IPS-15b (cell line): ENCODE results near the gene CDH23.

ENCODE experiments used
- H3K27me3 ChIP-seq: one replicate; pipeline ENCODE4 v1.6.1; 2013; ENCODE audit warnings: low read length; ENCODE audit not compliant: control insufficient read depth, insufficient read depth
- H3K36me3 ChIP-seq: one replicate; pipeline ENCODE4 v1.6.1; 2013; ENCODE audit warnings: low read length; ENCODE audit not compliant: control insufficient read depth, insufficient read depth
- H3K4me1 ChIP-seq: one replicate; pipeline ENCODE4 v1.6.1; 2013; ENCODE audit warnings: mild to moderate bottlenecking, low read length; ENCODE audit not compliant: control insufficient read depth, insufficient read depth
- H3K4me3 ChIP-seq: one replicate; pipeline ENCODE4 v1.5.1; 2013; ENCODE audit warnings: low read depth, low read length
- H3K9ac ChIP-seq: one replicate; pipeline ENCODE4 v1.6.1; 2013; ENCODE audit warnings: low read depth, mild to moderate bottlenecking, low read length
- H3K9me3 ChIP-seq: one replicate; pipeline ENCODE4 v1.6.1; 2013; ENCODE audit warnings: mild to moderate bottlenecking, low read length; ENCODE audit not compliant: control insufficient read depth, insufficient read depth

CDH23 gene

GRCh38 chr10:71645185-71645584 is 248.5 kb downstream of the CDH23 start:
- Histone ChIP-seq H3K9me3 (no peaks in the 10 kb centered on the region), H3K27me3 (no peaks in the 10 kb centered on the region), H3K4me1 (peaks cover 5% of the 10 kb centered on the region), H3K9ac (no peak overlapping the region), H3K36me3 (no peaks in the 10 kb centered on the region), H3K4me3 (no peak overlapping the region)

DNA sequence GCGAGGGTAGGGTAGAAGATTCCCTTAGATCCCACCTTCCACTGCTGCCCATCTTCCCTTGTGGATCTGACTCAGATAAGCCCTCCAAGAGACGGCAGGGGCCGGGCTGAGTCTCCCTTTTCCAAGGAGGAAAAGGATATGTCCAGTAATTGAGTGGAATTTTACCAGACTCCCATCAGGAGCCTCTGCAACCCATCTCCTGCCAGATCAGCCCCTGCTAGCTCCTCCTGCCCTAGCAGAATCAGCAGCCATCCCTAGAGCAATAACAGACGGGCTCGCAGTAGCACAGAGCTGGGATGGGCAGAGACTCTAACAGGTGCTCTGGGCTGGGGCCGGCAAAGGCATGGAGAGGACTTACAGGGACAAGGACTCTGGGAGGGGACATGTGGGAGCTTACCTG is 249.3 kb downstream of the CDH23 start:
- Histone ChIP-seq H3K27me3 (no peaks in the 10 kb centered on the region), H3K36me3 (no peaks in the 10 kb centered on the region), H3K9ac (no peak overlapping the region), H3K4me1 (peaks cover 5% of the 10 kb centered on the region), H3K4me3 (no peak overlapping the region), H3K9me3 (no peaks in the 10 kb centered on the region)

DNA sequence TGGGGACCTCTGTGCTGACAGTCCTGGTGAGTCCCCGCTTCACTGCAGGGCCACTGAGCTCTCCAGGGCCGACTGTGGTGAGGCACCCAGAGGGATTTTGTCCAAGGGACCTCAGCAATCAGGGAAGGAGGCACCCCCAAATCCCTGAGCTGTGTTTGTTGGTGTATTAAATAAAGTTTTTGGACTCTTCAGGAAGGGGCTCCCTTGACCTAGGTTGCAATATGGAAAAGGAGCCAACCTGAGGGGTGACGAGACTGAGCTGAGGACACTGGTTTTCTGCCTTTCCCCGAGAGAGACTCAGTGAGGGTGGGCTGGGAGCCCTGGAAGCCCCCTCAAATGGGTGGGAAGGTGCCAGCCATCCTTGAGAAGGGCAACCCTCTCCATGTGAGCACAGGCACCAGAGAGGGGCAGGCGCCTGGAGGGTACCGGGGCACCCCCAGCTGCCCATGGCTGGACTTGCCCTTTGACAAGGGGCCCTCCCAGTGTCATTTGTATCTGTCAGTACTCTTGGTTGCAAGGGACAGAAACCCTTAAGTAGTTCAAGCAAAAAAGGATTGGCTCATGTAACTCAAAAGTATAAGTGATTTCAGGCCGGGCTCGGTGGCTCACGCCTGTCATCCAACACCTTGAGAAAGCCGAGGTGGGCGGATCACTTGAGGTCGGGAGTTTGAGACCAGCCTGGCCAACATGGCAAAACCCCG is 250.0 kb downstream of the CDH23 start:
- Histone ChIP-seq H3K9me3 (no peaks in the 10 kb centered on the region), H3K4me3 (no peak overlapping the region), H3K27me3 (no peaks in the 10 kb centered on the region), H3K9ac (no peak overlapping the region), H3K36me3 (no peaks in the 10 kb centered on the region), H3K4me1 (peaks cover 5% of the 10 kb centered on the region)

GRCh38 chr10:71647526-71648253 is 251.0 kb downstream of the CDH23 start:
- no peaks in the 10 kb centered on the region for H3K27me3 ChIP-seq
- H3K36me3 ChIP-seq: no peaks in the 10 kb centered on the region
- H3K9me3 ChIP-seq: no peaks in the 10 kb centered on the region
- H3K4me1 ChIP-seq: peaks cover 5% of the 10 kb centered on the region
- no peak overlapping the region for H3K4me3 ChIP-seq
- H3K9ac ChIP-seq: no peak overlapping the region

GRCh38 chr10:71648254-71648932 is 251.7 kb downstream of the CDH23 start:
- Histone ChIP-seq H3K27me3 (no peaks in the 10 kb centered on the region), H3K4me3 (no peak overlapping the region), H3K9me3 (no peaks in the 10 kb centered on the region), H3K4me1 (peaks cover 2% of the 10 kb centered on the region), H3K36me3 (no peaks in the 10 kb centered on the region), H3K9ac (no peak overlapping the region)

DNA sequence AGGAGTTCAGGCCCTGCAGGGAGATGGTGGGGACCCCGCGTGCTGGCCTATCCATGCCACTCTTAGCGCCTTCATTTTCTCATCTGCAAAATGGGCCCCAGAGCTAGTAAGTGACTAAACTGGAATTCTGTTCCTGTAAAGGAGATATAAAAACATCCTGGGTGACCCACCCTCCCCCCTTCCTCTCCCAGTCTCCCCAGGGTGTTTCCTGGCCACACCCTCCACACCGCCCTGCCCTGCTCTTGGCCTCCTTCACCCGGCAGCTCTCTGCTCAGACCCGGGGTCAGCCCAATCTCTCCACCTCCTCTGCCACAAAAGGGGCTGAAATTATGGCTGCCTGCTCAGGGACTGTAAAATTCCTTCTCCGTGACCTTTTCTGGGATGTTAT is 252.2 kb downstream of the CDH23 start:
- no peak overlapping the region for H3K9ac ChIP-seq
- H3K4me3 ChIP-seq: no peak overlapping the region
- H3K36me3 ChIP-seq: no peaks in the 10 kb centered on the region
- no peaks in the 10 kb centered on the region for H3K9me3 ChIP-seq
- no peaks in the 10 kb centered on the region for H3K27me3 ChIP-seq
- peaks cover 2% of the 10 kb centered on the region for H3K4me1 ChIP-seq

- no peak overlapping the region for H3K4me3 ChIP-seq
- no peaks in the 10 kb centered on the region for H3K9me3 ChIP-seq
- H3K9ac ChIP-seq: no peak overlapping the region
- H3K27me3 ChIP-seq: peaks cover 6% of the 10 kb centered on the region
- H3K4me1 ChIP-seq: peaks cover 2% of the 10 kb centered on the region
- no peaks in the 10 kb centered on the region for H3K36me3 ChIP-seq
These were observed 252.9 kb downstream of the CDH23 start for GRCh38 chr10:71649631-71650030.

DNA sequence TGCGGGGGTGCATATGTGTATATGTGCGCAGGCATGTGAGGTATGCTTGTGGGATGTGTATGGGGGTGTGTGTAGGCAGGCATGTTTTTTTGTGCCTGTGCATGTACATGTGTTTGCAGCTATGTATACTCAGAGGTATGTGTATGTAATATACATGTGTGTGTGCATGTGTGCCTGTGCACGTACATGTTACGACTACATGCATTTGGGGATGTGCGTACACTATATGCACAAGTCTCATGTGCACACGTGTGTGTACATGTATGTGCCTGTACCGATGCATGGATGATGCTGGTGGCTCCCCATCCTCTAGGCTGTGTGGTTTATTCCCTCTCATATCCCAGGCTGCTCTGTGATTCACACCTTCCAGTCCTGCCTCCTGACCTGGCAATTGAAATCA is 253.7 kb downstream of the CDH23 start:
- peaks cover 13% of the 10 kb centered on the region for H3K27me3 ChIP-seq
- H3K9me3 ChIP-seq: no peaks in the 10 kb centered on the region
- H3K36me3 ChIP-seq: no peaks in the 10 kb centered on the region
- no peak overlapping the region for H3K4me3 ChIP-seq
- peaks cover 5% of the 10 kb centered on the region for H3K4me1 ChIP-seq
- H3K9ac ChIP-seq: no peak overlapping the region

DNA sequence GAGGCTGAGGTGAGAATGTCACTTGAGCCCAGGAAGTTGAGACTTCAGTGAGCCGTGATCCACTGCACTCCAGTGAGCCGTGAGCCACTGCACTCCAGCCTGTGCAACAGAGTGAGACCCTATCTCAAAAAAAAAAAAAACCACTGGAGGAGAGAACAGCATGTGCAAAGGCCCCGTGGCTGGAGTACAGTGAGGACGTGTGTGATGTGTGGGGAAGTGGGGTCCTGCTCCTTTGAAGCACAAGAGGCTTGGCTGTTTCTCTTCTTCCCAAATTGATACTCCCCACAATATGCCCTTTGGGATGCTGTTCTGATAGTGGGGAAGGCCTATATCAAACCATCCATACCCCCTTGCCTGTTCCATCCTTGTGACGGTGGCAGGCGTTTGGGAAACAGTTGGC is 254.7 kb downstream of the CDH23 start:
- H3K36me3 ChIP-seq: no peaks in the 10 kb centered on the region
- H3K27me3 ChIP-seq: peaks cover 23% of the 10 kb centered on the region
- H3K4me3 ChIP-seq: no peak overlapping the region
- H3K9ac ChIP-seq: no peak overlapping the region
- H3K4me1 ChIP-seq: peaks cover 5% of the 10 kb centered on the region
- no peaks in the 10 kb centered on the region for H3K9me3 ChIP-seq

DNA sequence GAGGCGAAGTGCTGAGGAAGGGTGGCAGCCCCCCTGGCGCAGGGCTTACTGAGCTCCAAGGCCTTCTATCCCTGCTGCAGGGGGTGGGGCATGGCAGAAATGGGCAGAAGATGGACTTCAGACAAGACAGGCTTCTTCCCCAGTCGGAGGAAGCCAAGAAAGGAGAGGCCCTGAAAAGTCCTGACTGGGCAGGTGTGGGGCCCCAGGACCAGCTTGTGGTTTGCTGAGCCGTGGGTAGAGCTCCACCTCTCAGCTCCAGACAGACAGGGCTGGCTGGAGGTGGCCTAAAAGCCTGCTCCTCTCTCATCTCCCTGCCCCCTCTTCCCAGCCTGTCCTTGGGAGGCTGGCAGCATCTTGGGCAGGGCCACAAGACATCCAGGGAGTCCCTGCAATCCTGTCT is 255.2 kb downstream of the CDH23 start:
- Histone ChIP-seq H3K36me3 (no peaks in the 10 kb centered on the region), H3K4me1 (peaks cover 7% of the 10 kb centered on the region), H3K4me3 (no peak overlapping the region), H3K9me3 (no peaks in the 10 kb centered on the region), H3K27me3 (peaks cover 28% of the 10 kb centered on the region), H3K9ac (no peak overlapping the region)

DNA sequence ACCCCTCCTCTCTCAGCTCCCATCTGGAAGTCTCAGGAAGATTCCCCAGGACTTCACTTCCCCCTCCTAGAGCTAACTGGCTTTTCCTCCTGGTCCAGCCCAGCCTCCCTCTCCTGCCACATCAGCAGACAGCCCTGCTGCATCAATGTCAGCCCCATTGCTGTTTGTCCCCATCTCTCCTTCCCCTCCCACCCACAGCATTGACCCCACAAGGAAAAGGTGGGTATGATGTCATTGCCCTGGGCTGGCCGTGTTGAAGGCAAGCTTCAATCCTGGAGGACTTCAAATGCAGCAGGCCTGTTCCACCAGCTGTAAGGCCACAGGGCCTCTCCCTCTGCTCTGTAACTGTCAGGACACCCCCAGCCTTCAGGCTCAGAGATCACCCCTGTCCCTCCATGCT is 256.3 kb downstream of the CDH23 start:
- Histone ChIP-seq H3K9ac (no peak overlapping the region), H3K4me1 (peaks cover 15% of the 10 kb centered on the region), H3K4me3 (no peak overlapping the region), H3K27me3 (peaks cover 31% of the 10 kb centered on the region), H3K36me3 (no peaks in the 10 kb centered on the region), H3K9me3 (no peaks in the 10 kb centered on the region)

DNA sequence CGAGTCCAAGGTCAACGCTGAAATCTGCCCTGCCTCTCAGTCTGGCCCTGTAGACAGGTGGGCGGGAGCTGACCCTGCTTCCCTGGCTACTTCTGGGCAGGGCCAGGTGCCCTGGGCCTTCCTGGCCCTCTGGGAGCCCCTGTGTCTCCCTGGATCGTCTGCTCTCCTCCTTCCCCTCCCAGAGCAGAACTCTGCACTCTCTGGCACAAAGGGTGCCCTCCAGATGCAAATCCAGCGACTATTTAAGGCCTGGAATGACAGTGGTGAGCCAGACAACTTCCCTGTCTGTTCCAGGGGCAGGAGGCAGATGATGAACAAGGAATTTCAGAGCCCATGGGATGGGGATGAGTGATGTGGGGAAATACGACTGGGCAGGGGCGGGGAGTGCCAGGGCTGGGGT is 259.5 kb downstream of the CDH23 start:
- H3K9me3 ChIP-seq: no peaks in the 10 kb centered on the region
- H3K27me3 ChIP-seq: peaks cover 50% of the 10 kb centered on the region
- H3K4me1 ChIP-seq: peaks cover 28% of the 10 kb centered on the region
- no peak overlapping the region for H3K9ac ChIP-seq
- no peaks in the 10 kb centered on the region for H3K36me3 ChIP-seq
- H3K4me3 ChIP-seq: no peak overlapping the region
